NB4 (cell line): Measurements from ENCODE around the gene TIFAB.

Source experiments
- CTCF ChIP-seq: IDR thresholded peaks from one replicate; pipeline ENCODE4 v1.5.1; 2012; ENCODE audit warnings: low read depth, low read length
- POLR2A ChIP-seq: IDR thresholded peaks from 2 replicates; pipeline ENCODE4 v1.6.1; 2011; ENCODE audit warnings: mild to moderate bottlenecking; ENCODE audit not compliant: insufficient read length; ENCODE audit errors: extremely low read depth
- TF ChIP-seq, protein P1 (sequence below): IDR thresholded peaks from 2 replicates; pipeline ENCODE4 v1.6.1; 2011; ENCODE audit warnings: low read depth, low read length

GRCh38 chr5:135493406-135494180 is 41.4 kb upstream of the TIFAB start:
- no peak for TF ChIP-seq CTCF
- no peak for TF ChIP-seq POLR2A
- TF ChIP-seq, protein P1, sequence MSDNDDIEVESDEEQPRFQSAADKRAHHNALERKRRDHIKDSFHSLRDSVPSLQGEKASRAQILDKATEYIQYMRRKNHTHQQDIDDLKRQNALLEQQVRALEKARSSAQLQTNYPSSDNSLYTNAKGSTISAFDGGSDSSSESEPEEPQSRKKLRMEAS = no peak
